Measurements from ENCODE around the gene RBFOX2.
"Not testable (repeated sequence)": the region's sequence is repeated elsewhere in the genome, so short reads cannot be mapped to it uniquely, and the experiment has no call there.

Gene RBFOX2

DNA sequence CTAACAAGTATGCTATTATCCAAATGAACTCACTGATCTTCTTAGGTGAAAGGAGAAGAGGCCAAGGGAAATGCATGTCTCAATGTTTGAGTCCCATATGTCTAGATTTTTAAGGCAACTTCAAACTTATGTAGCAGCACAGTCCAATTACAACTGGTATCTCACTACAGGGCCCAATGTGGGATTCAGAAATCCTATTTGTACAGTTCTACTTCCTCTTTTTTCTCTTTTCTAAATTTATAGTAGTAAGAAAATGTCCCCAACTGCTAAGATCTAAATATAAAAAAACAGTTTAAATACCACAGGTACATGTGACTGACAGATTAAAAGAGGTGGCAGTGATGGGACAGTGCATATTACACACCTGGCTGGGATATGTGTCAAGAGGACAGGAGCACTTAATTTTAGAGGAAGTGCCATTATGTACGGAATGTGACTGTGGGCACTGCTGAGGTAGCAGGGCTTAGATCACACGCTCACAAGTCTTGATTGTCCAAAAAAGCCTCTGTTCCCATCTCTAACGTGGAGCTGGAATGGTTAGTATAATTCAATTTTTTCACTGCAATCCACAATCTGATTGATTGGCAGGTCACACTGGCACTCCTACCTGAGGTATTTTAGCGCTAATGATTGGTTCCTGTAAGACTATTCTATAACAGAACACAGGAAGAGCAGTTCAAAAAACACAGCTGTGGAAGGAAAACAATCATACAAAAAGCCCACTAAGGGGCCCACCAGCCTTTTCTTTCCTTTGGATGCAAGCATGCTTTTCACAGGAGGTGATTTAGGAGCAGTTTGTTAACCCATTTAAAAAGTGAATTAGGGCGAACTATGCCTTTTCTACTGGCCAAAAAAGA, 276.4 kb downstream of the RBFOX2 start:
- DNase-seq, result no peak

DNA sequence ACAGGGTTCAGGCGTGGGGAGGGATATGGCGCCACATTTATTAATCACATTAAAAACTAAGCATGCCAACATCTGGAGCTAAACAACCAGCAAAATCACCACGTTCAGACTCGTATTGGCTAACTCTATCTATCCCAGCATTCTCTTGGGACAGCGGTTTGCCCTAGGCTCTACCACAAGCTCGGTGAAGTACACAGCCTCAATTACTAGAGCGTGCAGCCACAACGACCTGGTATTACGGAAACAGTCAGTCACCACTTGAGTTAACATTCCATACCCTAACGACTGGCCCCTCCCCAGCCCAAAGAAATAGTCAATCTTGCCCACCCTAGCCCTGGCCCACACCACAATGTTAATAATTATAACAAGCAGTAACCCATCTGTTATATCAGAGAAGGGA, 278.8 kb downstream of the RBFOX2 start:
- DNase-seq, result peak; percentile 86

DNA sequence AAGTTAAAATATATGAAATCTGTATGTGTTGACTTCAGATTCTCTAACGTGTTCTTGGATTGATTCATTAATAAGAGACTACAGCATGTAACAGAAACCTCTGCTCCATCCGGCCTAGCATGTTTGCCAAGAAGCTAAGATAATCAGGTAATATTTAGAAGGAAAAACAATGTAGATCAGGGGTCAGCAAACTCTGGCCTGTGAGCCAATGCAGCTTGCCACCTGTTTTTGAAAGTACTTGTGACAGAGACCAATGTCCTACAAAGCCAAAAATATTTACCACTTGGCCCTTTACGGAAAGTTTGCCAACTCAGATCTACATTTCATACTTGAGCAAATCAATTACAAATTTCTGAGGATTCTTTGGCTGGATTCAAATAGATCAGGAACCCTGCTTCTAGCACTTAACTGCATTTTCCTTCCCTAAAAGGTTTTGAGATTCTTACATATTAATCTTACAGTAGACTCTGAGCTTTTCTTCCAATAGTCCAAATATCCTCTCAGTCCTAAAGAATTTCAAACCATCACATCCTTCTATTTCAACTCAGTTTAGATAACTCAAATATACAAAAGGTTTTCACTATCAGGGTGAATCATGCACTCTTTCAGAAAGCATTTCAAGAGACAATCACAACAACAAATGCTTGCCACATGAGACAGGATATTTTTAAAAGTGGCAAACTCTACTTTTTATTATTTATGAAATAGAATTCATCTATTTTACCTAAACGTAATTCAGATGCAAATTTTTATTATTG, 281.5 kb downstream of the RBFOX2 start:
- DNase-seq, result no peak

GRCh38 chr22:35746248-35746647, 282.4 kb downstream of the RBFOX2 start:
- no peak for DNase-seq

GRCh38 chr22:35743326-35743860, 285.2 kb downstream of the RBFOX2 start:
- DNase-seq, result no peak

GRCh38 chr22:35742342-35743100, 286.1 kb downstream of the RBFOX2 start:
- no peak for DNase-seq

DNA sequence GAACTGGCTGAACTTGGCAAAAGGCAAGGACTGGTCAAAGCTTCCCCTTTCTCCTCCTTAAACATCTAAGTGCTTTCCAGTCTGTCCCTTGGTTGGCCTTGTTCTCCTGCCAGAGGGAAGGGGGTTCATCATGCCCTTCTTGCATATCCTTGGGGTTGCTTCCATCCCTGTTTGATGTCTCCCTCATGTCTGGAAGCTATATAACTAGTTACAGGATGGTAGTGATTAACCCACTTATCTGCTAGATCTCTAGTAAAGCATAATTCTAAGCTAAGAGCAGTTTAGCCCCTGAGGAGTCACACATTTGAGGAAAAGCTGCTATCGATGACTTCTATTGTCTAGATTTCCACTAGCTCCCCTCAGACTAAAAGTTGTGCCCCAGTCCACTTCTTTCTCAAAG, 288.0 kb downstream of the RBFOX2 start:
- no peak for DNase-seq

GRCh38 chr22:35739931-35740380, 288.7 kb downstream of the RBFOX2 start:
- no peak for DNase-seq

GRCh38 chr22:35739076-35739930, 289.3 kb downstream of the RBFOX2 start:
- DNase-seq, result no peak

DNA sequence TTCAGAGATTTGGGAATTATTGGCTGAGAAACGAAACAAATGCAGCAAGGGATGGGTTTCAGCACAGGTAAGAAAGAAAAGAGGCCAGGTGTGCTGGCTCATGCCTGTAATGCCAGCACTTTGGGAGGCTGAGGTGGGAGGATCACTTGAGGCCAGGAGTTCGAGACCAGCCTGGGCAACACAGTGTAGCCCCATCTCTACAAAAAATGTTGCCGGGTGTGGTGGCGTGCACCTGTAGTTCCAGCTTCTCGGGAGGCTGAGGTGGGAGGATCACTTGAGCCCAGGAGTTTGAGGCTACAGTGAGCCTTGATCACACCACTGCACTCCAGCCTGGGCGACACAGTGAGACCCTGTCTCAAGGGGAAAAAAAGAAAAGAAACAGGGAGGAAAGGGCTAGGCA, 290.7 kb downstream of the RBFOX2 start:
- DNase-seq, result not testable (repeated sequence)

- DNase-seq, result no peak
Measured at GRCh38 chr22:35736701-35737100, 291.9 kb downstream of the RBFOX2 start.

DNA sequence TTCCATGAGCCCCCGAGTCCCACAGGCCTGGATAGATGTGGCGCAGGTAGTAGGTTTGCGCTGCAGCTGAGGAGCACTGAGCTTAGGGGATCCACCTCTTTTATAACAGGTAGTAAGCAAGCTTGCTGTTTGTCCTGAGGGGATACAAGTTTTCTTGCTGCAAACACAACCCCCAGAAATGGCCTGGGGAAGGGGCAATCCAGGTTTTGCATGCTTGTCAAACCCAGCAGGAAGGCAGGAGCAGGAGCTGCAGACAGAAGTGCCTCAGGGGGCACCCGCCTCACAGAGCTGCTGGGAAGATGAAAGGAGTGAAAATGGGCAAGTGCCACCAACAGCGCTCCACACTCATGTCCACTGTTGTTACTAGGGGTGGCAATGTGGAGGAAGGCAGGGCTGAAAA, 292.5 kb downstream of the RBFOX2 start:
- DNase-seq, result no peak

DNA sequence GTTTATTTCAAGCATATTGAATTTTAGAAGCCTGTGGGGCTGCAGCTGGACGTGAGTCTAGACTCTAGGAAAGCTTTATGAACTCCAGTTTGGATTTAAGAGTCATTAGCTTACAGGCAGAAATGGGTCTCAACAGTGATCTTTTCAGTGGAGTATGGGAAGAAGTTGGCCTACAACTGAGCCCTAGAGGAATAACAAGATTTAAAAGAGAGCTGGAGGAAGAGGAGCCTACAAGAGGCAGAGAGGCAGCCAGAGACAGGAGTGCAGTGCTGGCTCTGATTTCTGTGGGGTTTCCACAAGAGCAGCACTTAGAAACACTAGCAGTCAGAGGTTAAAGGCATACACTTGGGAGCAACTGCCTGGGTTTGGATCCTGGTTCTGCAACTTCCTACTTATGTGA, 293.1 kb downstream of the RBFOX2 start:
- DNase-seq, result no peak

DNA sequence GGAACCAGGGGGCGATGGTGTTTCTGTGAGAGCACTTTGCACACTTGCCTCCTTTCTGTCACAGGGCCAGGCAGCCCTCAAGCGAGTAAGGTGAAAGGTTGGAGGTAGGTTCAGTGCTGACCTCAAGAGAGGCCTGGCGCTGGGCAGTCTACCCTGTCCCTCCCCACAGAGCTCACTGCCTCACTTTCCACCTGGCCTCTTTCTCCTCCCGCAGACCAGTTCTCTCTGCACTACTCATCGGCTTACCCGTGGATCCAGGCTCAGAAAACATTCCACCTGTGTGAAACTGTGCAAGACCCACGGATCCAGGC, 294.2 kb downstream of the RBFOX2 start:
- DNase-seq, result no peak

DNA sequence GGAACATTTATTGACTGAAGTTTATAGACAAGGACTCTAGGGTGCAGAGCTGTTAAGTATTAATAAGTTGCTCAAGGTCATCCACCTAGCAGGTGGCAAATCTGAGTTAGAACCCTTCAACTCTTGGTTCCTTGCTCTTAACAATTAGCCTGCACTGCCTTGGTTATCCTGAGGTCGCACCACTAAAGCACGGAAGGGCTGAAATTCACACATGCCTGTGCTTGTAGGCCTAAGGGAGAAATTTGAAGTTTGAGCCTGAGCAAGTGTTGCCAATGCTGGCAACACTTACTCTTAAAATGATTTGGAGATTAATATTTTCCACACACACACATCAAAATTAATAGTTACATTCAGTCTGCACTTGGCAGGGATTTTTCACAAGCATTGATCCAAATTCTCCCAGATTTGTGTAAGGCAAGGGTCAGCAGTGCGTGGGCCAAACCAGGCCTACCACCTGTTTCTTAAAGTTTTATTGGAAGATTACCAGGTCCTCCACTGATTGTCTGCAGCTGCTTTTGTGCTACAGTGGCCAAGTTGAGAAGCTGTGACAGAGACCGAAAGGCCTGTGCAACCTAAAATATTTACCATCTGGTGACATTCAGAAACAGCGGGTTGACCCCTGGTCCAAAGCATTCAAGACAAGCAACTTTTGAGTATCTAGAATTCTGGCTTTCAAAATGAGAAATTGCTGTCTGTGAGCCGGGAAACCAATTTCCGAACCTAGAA, 294.7 kb downstream of the RBFOX2 start:
- DNase-seq, result no peak

GRCh38 chr22:35733036-35733435, 295.6 kb downstream of the RBFOX2 start:
- no peak for DNase-seq

DNA sequence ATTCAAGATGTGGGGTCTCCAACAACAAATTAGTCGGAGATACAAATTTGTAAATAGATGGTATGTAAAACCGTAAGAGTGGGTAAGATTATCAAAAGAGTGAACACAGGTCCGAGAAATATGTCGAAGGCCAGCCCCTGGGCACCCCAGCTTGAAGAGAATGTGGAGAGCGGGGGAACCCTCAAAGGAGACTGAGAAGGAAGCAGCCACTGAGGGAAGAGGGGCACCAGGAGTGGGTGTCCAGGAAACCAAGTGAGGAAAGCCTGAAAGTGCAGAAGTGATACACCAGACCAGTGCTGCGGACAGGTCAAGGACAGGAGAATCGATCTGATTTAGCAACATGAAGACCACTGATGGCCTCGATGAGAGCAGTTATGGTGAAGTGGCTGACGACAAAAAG, 296.5 kb downstream of the RBFOX2 start:
- no peak for DNase-seq

GRCh38 chr22:35731321-35731720, 297.3 kb downstream of the RBFOX2 start:
- no peak for DNase-seq

- no peak for DNase-seq
Measured at GRCh38 chr22:35729309-35729698, 299.3 kb downstream of the RBFOX2 start.

GRCh38 chr22:35728639-35729308, 299.9 kb downstream of the RBFOX2 start:
- no peak for DNase-seq

DNA sequence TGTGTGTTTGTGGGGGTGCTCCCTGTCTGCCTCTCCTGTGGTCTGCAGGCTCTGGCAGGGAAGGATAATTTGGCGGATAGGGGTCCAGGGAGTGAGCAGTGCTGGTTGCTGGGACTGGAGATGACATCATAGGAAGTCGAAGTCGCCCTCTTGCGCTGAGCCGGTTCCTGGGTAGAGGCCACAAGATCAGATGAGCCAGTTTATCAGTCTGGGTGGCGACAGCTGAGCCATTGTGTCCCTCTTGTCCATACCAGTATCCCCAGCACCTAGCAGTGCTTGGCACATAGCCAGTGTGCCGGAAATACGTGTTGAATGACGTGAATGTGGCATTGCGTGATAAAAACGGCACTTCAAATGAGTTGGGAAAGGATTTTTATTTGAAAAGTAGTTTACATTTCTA, 301.2 kb downstream of the RBFOX2 start:
- DNase-seq, result no peak

Measured in kidney glomerular epithelial cell (primary cell).